ENCODE measurements around the gene TYROBP. TPM values are rescaled to one million over a fixed set of nuclear protein-coding genes. Genes with fewer than 3 reads are reported as not detected.
"Not testable (repeated sequence)": the region's sequence is repeated elsewhere in the genome, so short reads cannot be mapped to it uniquely, and the experiment has no call there.

The TYROBP gene
- total RNA-seq, 4 donors from 2014 or later = 41.4 to 122 (median 117) TPM

DNA sequence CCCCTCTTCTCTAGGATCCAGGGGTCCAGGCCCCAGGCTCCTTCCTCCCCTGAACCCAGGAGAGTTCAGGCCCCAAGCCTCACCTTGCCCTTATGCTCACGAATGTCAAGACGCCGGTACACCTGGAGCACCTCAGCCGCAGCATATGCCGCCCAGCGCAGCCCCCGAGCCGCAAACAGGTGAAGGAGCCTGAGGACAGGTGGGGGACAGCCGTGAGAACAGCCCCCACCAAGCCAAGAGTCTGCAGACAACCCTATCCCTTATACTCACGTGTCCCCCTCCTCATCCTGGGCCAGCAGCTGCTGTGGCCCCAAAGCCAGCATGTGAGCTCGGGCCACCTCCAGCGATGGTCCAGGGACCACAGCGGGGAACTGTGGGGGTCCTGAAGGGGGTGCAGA, 11.5 kb downstream of the TYROBP start:
- Histone ChIP-seq H3K27me3 (peaks cover 0 to 3% of the 10 kb centered on the region in 2 donors), H3K9me3 (no peaks in the 10 kb centered on the region), H3K27ac (no peak overlapping the region), H3K4me1 (peaks cover 0 to 28% (median 16%) of the 10 kb centered on the region in 4 donors), H3K4me3 (no peak overlapping the region), H3K36me3 (peaks cover 0 to 62% (median 19%) of the 10 kb centered on the region in 3 donors)
- 93 to 99% methylated on average over 10 to 13 of the region's 13 CpGs for WGBS, 2 donors
- TF ChIP-seq, protein P1, sequence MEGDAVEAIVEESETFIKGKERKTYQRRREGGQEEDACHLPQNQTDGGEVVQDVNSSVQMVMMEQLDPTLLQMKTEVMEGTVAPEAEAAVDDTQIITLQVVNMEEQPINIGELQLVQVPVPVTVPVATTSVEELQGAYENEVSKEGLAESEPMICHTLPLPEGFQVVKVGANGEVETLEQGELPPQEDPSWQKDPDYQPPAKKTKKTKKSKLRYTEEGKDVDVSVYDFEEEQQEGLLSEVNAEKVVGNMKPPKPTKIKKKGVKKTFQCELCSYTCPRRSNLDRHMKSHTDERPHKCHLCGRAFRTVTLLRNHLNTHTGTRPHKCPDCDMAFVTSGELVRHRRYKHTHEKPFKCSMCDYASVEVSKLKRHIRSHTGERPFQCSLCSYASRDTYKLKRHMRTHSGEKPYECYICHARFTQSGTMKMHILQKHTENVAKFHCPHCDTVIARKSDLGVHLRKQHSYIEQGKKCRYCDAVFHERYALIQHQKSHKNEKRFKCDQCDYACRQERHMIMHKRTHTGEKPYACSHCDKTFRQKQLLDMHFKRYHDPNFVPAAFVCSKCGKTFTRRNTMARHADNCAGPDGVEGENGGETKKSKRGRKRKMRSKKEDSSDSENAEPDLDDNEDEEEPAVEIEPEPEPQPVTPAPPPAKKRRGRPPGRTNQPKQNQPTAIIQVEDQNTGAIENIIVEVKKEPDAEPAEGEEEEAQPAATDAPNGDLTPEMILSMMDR (IDR thresholded peaks at IDR 0.05) = no peak
- TF ChIP-seq EP300 (IDR thresholded peaks at IDR 0.05) (no peak), POLR2A (IDR thresholded peaks at IDR 0.05) (no peak)
- no peak for DNase-seq (ENCODE audit: low spot score in 2 of 2)

- H3K4me1 ChIP-seq = peaks cover 0 to 23% (median 11%) of the 10 kb centered on the region in 4 donors
- H3K36me3 ChIP-seq = peaks cover 0 to 66% (median 19%) of the 10 kb centered on the region in 3 donors
- no peak overlapping the region for H3K27ac ChIP-seq
- 85 to 86% methylated on average over 16 to 21 of the region's 21 CpGs for WGBS, 2 donors
- TF ChIP-seq, protein P1 (IDR thresholded peaks at IDR 0.05) = no peak
- no peak for TF ChIP-seq POLR2A (IDR thresholded peaks at IDR 0.05)
- TF ChIP-seq EP300 (IDR thresholded peaks at IDR 0.05) = no peak
- H3K27me3 ChIP-seq = peaks cover 0 to 3% of the 10 kb centered on the region in 2 donors
- DNase-seq (ENCODE audit: low spot score in 2 of 2) = no peak
- no peaks in the 10 kb centered on the region for H3K9me3 ChIP-seq
- no peak overlapping the region for H3K4me3 ChIP-seq
Measured at GRCh38 chr19:35895911-35896642, 12.0 kb downstream of the TYROBP start.

GRCh38 chr19:35894342-35894741, 13.8 kb downstream of the TYROBP start:
- no peaks in the 10 kb centered on the region for H3K9me3 ChIP-seq
- no peak overlapping the region for H3K27ac ChIP-seq
- H3K27me3 ChIP-seq = no peaks in the 10 kb centered on the region
- no peak overlapping the region for H3K4me3 ChIP-seq
- peaks cover 0 to 19% (median 7%) of the 10 kb centered on the region in 4 donors for H3K4me1 ChIP-seq
- 91 to 100% methylated on average over 2 of the region's 2 CpGs for WGBS, 2 donors
- DNase-seq (ENCODE audit: low spot score in 2 of 2) = no peak
- TF ChIP-seq POLR2A (IDR thresholded peaks at IDR 0.05) (no peak), EP300 (IDR thresholded peaks at IDR 0.05) (no peak)
- TF ChIP-seq, protein P1 (IDR thresholded peaks at IDR 0.05) = no peak
- peaks cover 0 to 84% (median 26%) of the 10 kb centered on the region in 3 donors for H3K36me3 ChIP-seq

DNA sequence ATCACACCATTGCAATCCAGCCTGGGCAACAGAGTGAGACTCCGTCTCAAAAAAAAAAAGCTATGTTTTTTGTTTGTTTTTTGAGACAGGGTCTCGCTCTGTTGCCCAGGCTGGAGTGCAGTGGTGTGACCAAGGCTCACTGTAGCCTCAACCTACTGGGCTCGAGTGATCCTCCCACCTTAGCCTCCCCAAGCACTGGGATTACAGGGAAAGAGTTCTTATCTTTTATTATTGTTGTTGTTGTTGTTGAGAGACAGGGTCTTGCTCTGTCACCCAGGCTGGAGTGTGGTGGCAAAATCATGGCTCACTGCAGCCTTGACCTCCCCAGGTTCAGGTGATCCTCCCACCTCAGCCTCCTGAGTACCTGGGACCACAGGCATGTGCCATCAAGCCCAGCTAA, 16.3 kb downstream of the TYROBP start:
- not testable (repeated sequence) for H3K4me1 ChIP-seq; DNase-seq (ENCODE audit: low spot score in 2 of 2); H3K27me3 ChIP-seq; H3K9me3 ChIP-seq; H3K4me3 ChIP-seq; H3K27ac ChIP-seq
- WGBS, 2 donors = 93 to 96% methylated on average over 3 of the region's 3 CpGs
- H3K36me3 ChIP-seq = peaks cover 0 to 98% (median 32%) of the 10 kb centered on the region in 3 donors

DNA sequence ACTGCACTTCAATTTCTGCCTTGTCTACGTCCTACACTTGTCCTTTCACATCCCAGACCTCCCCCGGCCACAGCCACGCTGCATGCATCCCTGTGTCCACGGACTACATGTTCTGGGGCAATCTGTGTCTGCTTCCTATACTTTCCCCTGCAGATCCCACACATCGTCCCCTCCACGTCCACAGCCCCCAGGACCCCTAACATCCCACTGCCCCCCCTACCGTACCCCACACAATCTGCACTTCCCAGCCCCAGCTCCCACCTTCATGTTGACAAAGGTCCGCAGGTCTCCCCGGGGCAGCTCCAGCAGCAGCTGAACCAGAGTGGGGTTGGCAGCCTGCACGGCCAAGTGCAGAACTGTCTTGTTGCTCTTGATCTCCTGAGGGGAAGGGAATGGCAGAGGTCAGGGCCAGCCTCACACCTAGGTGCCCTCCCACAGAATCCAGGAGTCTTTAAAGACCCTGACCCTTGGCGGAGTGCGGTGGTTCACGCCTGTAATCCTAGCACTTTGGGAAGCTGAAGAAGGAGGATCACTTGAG, 17.9 kb downstream of the TYROBP start:
- TF ChIP-seq, protein P1 (IDR thresholded peaks at IDR 0.05) = no peak
- TF ChIP-seq POLR2A (IDR thresholded peaks at IDR 0.05) (no peak), EP300 (IDR thresholded peaks at IDR 0.05) (no peak)
- Histone ChIP-seq H3K9me3 (no peaks in the 10 kb centered on the region), H3K36me3 (peaks cover 0 to 87% (median 18%) of the 10 kb centered on the region in 3 donors), H3K4me1 (no peaks in the 10 kb centered on the region), H3K27ac (no peak overlapping the region), H3K27me3 (no peaks in the 10 kb centered on the region), H3K4me3 (no peak overlapping the region)
- WGBS, 2 donors = 86 to 89% methylated on average over 13 of the region's 13 CpGs
- DNase-seq (ENCODE audit: low spot score in 2 of 2) = no peak
